Left cardiac atrium (tissue), 4 donors: ENCODE results near the gene PRKD3. TPM values are rescaled to one million over a fixed set of nuclear protein-coding genes. Genes with fewer than 3 reads are reported as not detected.

Source experiments
- ATAC-seq, 2 donors: fragments of 200-7000 bp; cut with Tn5 transposase; one replicate each; pipeline ENCODE4 v1.9.1; 2020; ENCODE audit warnings: mild to moderate bottlenecking in 2 of 2, moderate library complexity in 2 of 2
- DNase-seq: peaks from one replicate; pipeline ENCODE4 v3.0.0-alpha.2; 2020
- intact Hi-C, 2 donors: fragments of 100-400 bp; cut with DNase I; formaldehyde crosslinking; loops; one replicate each; pipeline versions ENCODE4 v1.14.1 to v1.15.1; 2022 to 2023
- long read RNA-seq: library from polyadenylated mRNA; unstranded; transcript quantifications from one replicate; pipeline ENCODE4 v2.0.0, GENCODE V29; 2021
- total RNA-seq, 2 donors: library from RNA; stranded (reverse); fragmentation: NEBNext Ultra II Directional; extraction: Animal tissue kit (Norgen Biotek cat#: 25700); gene quantifications; one replicate each; pipeline ENCODE4 v1.2.1, GENCODE V29; 2021
- donor health status: DM: no; HTN: yes; CAD: no.
- donor health status: DM: no; HTN: yes; CAD: no; lungs with severe emphysema.
- donor health status: DM: yes; HTN: yes; CAD: no.
- donor health status: Dilated cardiomyopathy.

Gene PRKD3
- 10 to 100 TPM; 15.9 to 21.0 TPM for total RNA-seq
- long read RNA-seq, full-length matches to known transcripts = 1 of 3 reads
- long read RNA-seq, partial matches to known transcripts = 0 of 3 reads
- long read RNA-seq, other reads (novel, unspliced or antisense) = 2 of 3 reads

GRCh38 chr2:37324786-37325624 lies at the start of gene PRKD3:
PRKD3 (minus strand) TSS chr2:37324833; CDS start chr2:37316524, 8,309 bp downstream.
- intact Hi-C loops = no loop called here
- peak; percentile 94 to 95 for ATAC-seq
- no peak for DNase-seq

- intact Hi-C loops = no loop called here
- ATAC-seq = no peak
- DNase-seq = no peak
These were observed 47.4 kb upstream of the PRKD3 start for GRCh38 chr2:37372000-37372399.

GRCh38 chr2:37370666-37371065 lies 46.0 kb upstream of the PRKD3 start:
- ATAC-seq = no peak
- DNase-seq = no peak
- intact Hi-C loops = no loop called here

GRCh38 chr2:37367984-37368383 lies 43.4 kb upstream of the PRKD3 start:
- DNase-seq = no peak
- no peak for ATAC-seq
- intact Hi-C loops = no loop called here

GRCh38 chr2:37367310-37367709 lies 42.7 kb upstream of the PRKD3 start:
- DNase-seq = no peak
- ATAC-seq = no peak
- intact Hi-C loops = no loop called here

- ATAC-seq (no peak), DNase-seq (no peak)
- intact Hi-C loops = no loop called here
These were observed 42.1 kb upstream of the PRKD3 start for GRCh38 chr2:37366773-37367172.

- no peak for DNase-seq
- ATAC-seq = no peak
- intact Hi-C loops = no loop called here
These were observed 41.0 kb upstream of the PRKD3 start for GRCh38 chr2:37365669-37366068.

- intact Hi-C loops = no loop called here
- ATAC-seq (no peak), DNase-seq (no peak)
These were observed 39.7 kb upstream of the PRKD3 start for GRCh38 chr2:37364351-37364750.

- intact Hi-C loops = no loop called here
- DNase-seq (no peak), ATAC-seq (no peak)
These were observed 37.5 kb upstream of the PRKD3 start for GRCh38 chr2:37361994-37362698.

- ATAC-seq = no peak
- DNase-seq = no peak
- intact Hi-C loops = no loop called here
These were observed 36.7 kb upstream of the PRKD3 start for GRCh38 chr2:37361216-37361815.

GRCh38 chr2:37358466-37358865 lies 33.8 kb upstream of the PRKD3 start:
- intact Hi-C loops = no loop called here
- DNase-seq (no peak), ATAC-seq (no peak)

GRCh38 chr2:37357530-37357929 lies 32.9 kb upstream of the PRKD3 start:
- no peak for ATAC-seq
- DNase-seq = no peak
- intact Hi-C loops = no loop called here

- intact Hi-C loops = no loop called here
- ATAC-seq (no peak), DNase-seq (no peak)
These were observed 32.4 kb upstream of the PRKD3 start for GRCh38 chr2:37357069-37357468.

- intact Hi-C loops = no loop called here
- DNase-seq (no peak), ATAC-seq (no peak)
These were observed 31.7 kb upstream of the PRKD3 start for GRCh38 chr2:37356299-37356698.

- DNase-seq (no peak), ATAC-seq (no peak)
- intact Hi-C loops = no loop called here
These were observed 31.1 kb upstream of the PRKD3 start for GRCh38 chr2:37355735-37356134.

GRCh38 chr2:37354531-37354930 lies 29.9 kb upstream of the PRKD3 start:
- ATAC-seq (no peak), DNase-seq (no peak)
- intact Hi-C loops = no loop called here

- ATAC-seq = peak in 1 of 2 donors; percentile 53
- intact Hi-C loops = no loop called here
- DNase-seq = no peak
These were observed 25.4 kb upstream of the PRKD3 start for GRCh38 chr2:37350034-37350433.

GRCh38 chr2:37349231-37349860 lies 24.7 kb upstream of the PRKD3 start:
- ATAC-seq (no peak), DNase-seq (no peak)
- intact Hi-C loops = no loop called here

- intact Hi-C loops = no loop called here
- DNase-seq = no peak
- no peak for ATAC-seq
These were observed 23.5 kb upstream of the PRKD3 start for GRCh38 chr2:37348155-37348554.
